COLO668 (cell line): ENCODE results near the gene FAM184A.

Source experiments
- DNase-seq: peaks from one replicate; lab custom pipeline; 2025; ENCODE audit not compliant: unreplicated experiment; lab: John Stamatoyannopoulos, UW

FAM184A gene

DNA sequence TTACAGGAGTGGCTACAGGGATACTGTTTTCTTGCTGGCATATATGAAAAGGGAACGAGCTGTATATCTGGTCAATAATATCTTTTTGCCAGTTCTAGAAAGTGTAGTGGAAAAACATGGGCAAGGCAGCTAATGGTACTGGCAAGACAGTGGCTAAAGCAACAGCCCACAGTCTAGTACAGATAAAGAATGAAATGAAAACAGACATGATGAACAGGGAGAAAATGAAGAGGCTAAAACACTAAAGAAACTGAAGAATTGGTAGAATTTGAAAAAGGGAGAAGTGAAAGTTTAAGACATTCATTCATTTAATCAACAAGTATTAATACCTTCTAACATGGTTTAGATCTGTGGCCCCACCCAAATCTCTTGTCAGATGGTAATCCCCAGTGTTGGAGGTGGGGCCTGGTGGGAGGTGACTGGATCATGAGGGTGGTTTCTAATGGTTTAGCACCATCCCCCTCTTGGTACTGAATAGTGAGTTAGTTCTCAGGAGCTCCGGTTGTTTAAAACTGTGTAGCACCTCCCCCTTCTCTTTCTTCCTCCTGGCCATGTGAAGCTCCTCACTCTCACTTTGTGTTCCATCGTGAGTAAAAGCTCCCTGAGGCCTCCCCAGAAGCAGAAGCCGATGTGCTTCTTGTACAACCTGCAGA is 18.1 kb downstream of the FAM184A start:
- no peak for DNase-seq

DNA sequence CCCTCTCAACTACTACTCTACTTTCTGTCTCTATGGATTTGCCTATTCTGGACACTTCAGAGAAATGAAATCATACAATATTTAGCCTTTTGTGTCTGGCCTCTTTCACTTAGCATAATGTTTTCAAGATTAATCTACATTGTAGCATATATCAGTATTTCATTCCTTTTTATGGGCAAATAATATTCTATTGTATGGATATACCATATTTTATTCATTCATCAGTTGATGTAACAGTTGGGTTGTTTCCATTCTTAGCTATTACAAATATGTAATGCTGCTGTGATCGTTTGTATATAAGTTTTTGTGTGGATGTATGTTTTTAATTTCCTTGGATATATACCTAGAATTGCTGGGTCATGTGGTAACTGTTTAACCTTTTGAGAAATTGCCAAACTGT is 23.4 kb downstream of the FAM184A start:
- DNase-seq, result no peak

DNA sequence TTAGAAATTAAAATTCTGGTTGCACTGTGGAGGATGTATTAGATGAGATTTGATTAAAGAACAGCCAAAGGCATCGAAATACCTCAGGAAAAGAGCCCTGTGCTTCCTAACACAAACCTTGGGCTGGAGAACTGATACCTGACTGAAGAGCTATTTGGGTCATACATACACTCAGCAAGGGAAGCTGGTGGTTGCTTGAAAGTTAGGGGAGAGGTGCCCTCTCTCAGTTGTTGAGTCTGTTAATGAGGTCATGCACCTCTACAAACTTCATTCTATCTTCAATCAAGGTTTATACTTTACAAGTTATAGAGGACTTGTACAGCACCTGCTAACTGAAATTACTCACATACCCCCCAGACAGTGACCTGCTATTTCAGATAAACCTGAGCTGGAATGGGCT is 25.5 kb downstream of the FAM184A start:
- no peak for DNase-seq

DNA sequence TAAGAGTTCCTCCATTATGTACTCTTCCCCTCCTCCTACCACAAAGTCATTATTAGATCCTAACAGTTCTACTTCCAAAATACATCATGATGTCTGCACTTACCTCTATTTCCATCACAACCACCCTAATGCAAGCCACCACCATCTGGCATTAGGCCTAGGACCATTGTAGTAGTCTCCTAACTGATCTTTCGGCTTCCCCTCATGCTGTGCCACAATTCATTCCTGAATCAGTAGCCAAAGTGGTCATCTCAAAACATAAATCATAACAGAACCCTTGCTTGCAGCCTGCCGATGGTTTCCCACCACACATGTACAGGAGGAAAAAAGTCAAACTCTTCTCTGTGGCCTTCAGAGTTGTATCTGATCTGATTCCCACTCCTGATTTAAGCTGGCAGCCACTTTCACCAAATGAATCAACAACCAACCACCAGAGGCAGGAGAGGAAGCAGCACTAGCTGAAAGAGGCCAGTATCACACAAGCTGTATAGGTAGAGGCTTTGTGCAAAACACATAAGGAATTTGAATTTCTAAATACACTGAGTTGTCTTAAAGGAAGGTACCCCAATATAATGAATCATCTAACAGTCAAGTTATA is 26.1 kb downstream of the FAM184A start:
- DNase-seq, result no peak

DNA sequence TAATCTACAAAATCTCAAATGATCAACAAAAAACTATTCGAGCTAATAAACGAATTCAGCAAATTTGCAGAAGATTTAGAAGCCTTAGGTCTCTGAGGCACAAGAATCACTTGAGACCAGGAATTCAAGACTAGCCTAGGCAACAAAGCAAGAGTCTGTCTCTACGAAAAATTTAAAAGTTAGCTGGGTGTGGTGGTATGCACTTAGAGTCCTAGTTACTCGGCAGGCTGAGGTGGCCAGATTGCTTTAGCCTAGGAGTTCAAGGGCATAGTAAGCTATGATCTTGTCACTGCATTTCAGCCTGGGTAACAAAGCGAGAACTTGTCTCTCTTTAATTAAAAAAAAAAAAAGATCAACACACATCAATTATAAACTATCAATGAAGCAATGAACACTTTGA is 34.2 kb downstream of the FAM184A start:
- no peak for DNase-seq

DNA sequence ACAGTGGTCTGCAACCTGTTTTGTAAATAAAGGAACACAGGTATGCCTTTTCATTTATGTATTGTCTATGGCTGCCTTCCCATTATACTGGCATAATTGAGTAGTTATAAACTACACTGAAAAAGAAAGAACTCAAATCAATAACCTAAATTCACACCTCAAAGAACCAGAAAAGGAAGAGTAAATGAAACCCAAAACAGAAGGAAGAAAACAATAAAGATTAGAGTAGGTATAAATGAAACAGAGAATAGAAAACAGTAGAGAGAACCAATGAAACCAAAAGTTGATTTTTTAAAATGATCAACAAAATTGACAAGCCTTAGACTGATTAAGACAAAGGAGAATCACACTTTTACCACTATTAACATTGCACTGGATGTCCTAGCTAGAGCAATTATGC is 34.7 kb downstream of the FAM184A start:
- DNase-seq, result no peak

DNA sequence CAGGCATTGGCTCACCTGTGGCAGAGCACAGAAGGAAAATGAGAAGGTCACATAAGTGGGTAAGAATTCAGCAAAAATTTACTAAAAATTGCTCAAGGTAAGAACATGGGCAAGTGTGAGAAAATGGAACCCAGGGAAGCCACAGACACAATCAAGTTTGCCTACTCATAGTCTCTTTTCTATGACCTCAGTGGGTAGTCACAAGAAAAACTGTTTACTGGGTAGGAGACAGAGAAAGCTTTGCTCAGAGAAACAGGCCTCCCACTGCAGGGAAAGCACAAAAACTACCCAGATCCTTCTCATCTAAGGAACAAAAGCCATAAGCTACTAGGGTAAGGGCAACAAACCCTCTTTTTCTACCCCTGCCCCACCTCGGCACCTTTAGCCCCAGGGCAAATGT is 35.2 kb downstream of the FAM184A start:
- no peak for DNase-seq

DNA sequence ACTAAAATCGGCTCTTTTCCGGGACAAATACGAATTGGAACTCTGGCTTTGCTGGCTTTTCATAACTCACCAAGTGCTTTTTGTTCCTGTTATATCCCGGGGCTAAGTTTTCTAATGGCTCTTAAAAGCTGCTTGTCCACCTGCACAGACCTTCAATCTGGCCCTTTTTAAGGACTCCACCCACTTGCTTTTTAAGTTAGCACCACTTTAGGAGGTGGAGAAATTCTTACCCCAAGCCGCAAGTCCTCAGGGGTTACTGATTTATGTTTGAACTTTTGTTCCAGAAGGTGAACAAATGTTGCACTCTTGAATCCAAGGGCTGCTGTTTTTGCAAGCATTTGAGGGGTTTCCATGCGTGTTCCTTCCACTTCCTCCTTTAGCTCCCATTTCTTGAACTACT is 37.8 kb downstream of the FAM184A start:
- no peak for DNase-seq

DNA sequence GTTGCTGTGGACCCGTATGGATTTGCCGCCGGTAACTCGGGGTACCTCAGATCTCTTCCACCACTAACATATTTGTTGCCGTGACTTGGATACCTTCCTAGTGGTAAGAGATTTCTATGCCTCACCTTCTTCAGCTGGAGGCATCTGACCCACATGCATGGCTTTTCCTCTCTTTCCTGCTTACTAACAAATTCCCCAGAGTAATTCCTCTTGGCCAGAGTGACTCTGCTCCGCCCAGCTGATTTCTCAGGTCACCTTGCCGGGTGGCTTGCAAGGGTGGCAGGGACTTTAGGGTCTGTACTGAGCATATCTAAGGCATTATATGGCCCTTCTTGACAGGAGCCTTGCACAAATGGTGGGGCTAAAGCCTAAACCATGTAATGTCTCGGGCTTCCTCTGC is 38.2 kb downstream of the FAM184A start:
- no peak for DNase-seq

DNA sequence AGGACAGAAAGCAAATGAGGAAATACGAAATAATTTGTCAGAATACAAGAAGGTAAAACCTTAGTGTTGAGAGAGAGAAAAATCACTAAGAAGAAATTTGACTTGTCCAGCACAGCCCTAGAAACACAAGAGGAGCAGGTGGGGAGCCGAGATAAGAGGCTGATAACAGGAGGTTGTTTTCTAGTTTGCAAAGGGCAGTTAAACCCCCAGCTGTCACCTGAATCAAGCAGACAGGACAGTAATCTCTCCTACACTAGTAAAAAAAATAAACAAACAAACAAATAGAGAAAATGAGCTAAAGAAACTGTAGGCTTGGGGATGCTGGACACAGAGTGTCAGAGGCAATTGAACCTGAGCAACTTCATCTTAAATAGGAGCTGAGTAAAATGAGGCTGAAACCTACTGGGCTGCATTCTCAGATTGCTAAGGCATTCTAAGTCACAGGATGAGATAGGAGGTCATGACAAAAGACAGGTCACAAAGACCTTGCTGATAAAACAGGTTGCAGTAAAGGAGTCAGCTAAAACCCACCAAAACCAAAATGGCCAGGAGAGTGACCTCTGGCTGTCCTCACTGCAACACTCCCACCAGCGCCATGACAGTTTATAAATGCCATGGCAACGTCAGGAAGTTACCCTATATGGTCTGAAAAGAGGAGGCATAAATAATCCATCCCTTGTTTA is 40.4 kb downstream of the FAM184A start:
- DNase-seq, result no peak

DNA sequence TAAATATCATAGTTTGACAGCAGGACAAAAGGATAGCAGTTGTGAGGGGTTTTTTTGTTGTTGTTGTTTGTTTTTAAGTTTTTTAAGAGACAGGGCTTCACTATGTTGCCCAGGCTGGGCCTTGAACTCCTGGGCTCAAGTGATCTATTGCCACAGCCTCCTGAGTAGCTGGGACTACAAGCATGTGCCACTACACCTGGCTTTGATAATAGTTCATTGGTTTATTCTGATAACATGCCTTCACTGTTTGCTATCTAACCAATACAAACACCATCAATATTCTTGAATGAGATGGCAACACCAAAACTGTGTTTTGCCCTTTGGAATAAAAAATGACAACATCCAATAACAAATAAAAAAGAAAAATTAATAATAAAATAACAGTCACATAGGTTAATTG is 41.2 kb downstream of the FAM184A start:
- no peak for DNase-seq

DNA sequence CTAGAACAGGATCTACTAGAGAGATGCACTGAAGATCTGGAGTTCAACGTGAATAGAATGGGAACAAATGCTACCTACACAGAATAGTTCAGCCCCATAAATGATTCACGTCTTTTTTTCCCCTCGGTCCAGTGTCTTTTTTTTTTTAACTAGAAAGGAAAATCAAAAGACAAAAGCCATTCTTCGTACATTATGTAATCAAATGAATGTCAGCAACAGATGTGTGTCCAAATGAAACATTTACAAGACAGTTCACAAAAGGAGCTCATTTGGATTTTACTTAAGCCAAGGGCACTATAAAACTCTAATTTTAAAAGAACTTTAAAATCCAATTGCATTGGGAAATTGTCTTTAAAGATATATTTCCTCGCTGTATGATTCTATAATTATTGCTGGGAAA is 42.4 kb downstream of the FAM184A start:
- no peak for DNase-seq

DNA sequence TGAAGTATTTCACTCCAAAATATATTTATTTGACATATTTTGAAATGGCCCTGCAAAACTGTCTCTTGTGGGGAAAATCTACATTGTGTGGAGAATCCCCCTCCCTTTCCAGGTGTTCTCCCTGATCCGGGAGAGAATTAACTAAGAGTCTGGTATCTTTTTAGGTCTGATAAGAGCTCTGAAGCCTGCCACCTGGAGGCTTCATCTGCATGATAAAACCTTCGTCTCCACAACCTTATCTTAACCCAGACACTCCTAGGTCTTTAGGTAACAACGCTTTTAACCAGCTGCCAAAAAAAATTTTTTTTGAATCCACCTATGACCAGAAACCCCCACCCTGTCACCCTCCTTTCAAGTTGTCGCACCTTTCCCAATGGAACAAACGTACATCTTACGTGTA is 43.0 kb downstream of the FAM184A start:
- DNase-seq, result no peak

DNA sequence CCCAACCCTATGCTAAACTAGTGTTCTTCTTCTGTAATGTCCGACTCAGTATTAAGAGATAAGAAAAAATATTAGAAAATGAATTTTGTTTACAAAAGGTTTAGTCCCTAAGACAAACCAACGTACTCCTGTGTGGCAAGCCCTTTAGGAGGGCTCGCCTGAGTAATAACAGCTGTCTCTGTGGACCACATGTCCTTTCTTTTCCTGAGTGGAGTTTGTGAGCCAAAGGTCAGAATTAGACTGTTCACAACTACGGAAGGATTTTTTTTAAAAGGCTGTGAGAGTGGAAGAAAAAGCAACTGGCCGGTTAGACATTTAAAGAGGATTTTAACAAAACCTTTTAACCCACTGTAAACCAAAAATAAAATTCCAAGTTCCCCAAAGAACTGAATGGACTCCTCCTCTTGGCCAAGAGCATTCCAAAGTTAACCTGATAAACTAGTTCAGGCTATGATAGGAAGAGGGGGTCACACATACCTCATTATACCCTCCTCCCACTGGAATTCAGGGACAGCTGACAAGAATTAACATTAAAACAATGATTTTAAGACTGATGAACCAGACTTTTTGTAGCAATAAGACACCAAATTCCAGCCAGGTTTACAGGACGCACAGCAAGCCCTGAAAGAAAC is 43.5 kb downstream of the FAM184A start:
- no peak for DNase-seq

DNA sequence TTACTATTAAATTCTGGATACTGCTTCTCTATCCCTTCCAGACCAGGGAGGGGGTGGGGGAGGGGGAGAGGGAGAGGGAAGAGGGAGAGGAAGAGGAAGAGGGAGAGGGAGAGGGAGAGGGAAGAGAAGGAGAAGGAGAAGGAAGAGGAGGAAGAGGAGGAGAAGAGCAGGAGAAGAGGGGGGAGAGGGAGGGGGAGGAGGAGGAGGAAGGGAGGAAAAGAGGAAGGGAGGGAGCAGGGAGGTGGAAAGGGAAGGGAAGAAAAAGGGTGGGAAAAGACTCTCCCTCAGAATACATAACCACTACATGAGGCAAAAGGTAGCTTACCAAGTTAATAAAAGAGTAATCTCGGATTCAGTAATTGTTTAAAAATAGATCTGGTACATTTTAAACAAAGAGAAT is 46.0 kb downstream of the FAM184A start:
- no peak for DNase-seq

DNA sequence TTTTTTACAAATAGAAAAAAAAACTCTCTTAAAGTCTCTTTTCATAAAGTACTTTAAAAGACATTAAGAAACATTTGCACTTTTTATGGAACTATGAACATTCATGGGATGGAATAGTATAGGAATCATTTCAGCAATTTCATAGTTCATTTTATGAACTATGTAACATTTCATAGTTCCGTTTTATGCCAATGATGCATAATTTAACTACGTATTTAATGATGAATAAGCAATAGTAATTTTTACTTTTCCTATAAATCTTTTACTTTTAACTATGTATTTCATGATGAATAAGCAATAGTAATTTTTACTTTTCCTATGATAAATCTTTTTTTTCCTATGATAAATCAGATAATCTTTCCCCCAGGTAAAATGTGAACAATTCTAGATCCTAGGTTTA is 47.7 kb downstream of the FAM184A start:
- no peak for DNase-seq

DNA sequence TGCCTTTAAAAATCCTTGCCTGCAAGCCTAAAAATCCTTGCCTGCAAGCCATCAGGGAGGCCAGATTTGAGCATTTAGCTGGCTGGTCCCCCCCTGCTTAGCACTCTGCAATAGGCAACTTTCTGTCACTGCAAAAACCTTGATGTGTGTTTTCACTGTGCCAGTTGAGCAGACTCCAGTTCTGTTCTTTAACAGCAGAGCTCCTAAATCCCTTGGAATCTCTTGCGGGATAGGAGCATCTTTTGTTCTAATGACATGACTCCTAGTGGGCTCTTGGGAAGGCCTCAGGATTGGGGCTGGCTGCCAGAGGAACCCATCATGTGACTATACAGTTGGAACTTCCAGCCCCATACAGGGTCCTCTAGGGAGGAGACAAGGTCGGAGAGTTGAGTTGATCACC is 50.4 kb downstream of the FAM184A start:
- DNase-seq, result no peak

DNA sequence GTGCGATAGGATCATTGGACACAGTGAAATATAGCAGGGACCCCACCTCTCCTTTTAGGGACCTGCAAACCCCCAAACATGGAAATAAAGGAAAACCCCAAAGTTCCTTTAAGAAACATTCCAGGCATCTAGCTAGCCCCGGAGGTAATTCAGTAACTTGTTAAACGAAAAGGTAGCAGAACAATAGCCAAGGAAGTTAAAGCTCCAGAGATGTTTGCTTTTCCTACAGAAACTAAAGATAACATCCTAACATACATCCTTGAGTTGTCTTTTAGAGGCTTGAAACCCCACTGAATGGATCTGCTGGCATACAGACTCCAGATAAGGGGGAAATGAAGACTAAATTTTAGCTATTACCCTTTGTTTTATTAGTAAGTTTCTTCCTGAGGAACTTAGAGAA is 51.0 kb downstream of the FAM184A start:
- DNase-seq, result no peak

DNA sequence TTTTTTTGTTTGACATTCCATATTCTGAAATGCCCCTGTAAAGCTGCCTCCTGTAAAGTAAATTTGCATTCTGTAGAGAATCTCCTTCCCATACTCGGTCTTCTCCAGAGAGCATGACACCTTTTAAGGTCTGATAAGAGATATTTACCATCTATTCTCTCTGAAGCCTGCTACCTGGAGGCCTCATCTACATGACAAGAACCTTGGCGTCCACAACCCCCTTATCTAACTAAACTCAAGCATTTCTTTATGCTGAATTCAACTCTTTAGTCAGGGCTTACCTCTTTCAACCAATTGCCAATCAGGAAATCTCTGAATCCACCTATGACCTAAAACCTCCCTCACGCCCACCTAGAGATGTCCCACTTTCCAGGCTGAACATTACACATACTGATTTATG is 51.6 kb downstream of the FAM184A start:
- no peak for DNase-seq

DNA sequence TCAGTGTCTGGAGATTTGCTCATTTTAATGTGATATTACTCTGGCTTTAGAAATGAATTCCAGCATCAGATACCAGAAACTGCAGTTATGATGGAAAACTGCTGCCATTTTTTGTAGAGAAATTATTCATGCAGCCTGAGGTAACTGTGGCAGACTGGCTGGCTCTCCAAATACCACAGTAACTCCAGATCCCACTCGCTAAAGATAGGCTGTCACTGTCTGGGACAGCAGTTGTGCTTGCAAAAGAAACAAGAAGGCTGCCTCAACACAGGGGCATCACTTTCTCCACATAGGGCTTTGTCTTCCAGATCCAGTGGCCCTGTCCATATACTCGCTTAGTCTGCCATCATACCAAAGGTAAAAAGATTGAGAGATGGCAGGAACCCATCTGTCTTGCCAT is 52.7 kb downstream of the FAM184A start:
- no peak for DNase-seq

DNA sequence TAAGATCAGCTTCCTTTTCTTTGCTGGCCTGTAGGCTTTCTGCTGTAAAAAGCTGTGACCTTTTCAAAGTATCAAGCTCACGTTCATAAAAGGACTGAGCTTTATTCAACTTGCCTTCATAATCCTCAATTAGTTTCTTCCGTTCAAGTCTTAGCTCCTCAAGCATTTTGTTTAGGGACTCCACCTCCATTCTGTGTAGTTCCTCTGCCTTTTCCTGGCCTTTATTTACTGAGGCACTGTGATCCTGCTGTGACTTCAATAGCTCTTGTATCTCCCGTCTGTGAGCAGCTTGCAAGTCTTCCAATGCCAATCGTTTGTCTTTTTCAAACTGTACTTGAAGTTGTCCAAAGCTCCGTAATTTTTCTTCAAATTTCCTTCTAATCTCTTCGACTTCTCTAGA is 54.4 kb downstream of the FAM184A start:
- DNase-seq, result no peak

DNA sequence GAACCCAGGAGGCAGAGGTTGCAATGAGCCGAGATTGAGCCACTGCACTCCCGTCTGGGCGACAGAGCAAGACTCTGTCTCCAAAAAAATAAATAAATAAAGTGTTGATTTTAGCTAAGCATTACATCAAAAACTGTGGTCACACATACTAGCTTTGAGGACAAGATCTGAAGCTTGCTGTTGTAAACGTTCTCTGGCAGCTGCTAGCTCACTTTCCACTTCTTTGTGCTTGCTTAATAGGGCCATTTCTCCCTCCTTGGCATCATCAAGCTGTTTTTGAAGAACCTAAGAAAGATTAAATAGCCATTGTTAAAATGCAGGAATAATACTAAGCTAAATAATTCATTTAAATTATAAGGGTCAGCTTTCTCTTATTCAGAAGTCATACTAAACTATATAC is 55.7 kb downstream of the FAM184A start:
- no peak for DNase-seq
